Measurements from ENCODE around the gene SIAH3. TPM values are rescaled to one million over a fixed set of nuclear protein-coding genes. Genes with fewer than 3 reads are reported as not detected.

Gene SIAH3
- total and polyA plus RNA-seq, 7 experiments from 2014 or later: 0.13 to 2.6 (median 0.34) TPM

DNA sequence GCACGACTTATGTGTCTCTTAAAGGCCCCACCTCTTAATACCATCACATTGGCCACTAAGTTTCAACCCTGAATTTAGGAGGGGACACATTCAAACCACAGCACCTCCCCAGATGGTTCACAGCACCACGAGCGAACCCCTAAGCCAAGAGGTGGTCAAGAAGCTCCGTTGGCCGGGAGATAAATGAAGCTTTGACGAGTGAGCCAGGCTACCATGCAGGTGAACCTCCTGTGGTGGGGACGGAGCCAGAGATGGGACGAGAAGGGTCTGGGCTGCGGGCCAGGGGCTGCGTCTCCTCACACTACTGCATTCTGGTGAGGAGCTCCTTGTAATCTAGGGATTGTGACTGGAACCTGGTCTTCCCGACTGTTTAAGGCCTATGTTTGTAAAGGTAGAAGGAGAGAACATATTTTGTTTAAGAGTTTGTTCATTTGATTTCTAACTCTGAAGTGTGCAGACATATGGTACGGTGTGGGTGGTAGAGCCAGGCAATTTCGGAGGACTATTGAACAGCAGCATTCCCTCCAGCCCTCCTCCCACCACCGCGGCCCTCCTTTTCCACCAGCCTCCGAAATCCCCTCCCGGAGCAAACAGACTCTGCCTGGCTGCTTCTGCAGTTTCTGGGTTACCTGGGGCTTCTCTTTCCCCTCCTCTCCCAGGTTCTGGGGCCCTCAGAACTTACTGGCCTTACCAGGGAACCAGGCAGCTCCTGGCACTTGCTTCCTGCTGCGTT, 31.3 kb downstream of the SIAH3 start:
- H3K36me3 ChIP-seq (ENCODE audit: control insufficient read depth in 2 of 3, insufficient read depth in 3 of 3, low read length in 3 of 3): no peaks in the 10 kb centered on the region
- POLR2A ChIA-PET: interaction anchor here (0.5 kb wide), 1 partner anchor 13 kb away, joined by 5 read pairs; no protein-coding TSS in a partner anchor
- no peak overlapping the region for H3K27ac ChIP-seq (ENCODE audit: low read depth, low read length)
- no peaks in the 10 kb centered on the region for H3K4me1 ChIP-seq (ENCODE audit: control insufficient read depth in 2 of 2, insufficient read depth in 2 of 2, low read length in 2 of 2)
- H3K4me3 ChIP-seq (ENCODE audit: low read length): no peak overlapping the region
- no peak overlapping the region for H3K27ac Mint-ChIP-seq
- no peaks in the 10 kb centered on the region for H3K27me3 Mint-ChIP-seq
- H3K36me3 Mint-ChIP-seq: peaks cover 0 to 16% (median 6%) of the 10 kb centered on the region in 5 donors
- ATAC-seq (no peak), DNase-seq (no peak)
- intact Hi-C loops (cut with micrococcal nuclease): no loop called here
- H3K27me3 ChIP-seq (ENCODE audit: control insufficient read depth in 2 of 2, insufficient read depth in 2 of 2, low read length in 2 of 2): no peaks in the 10 kb centered on the region
- H3K9me3 ChIP-seq (ENCODE audit: control insufficient read depth in 2 of 3, low read length in 3 of 3): no peaks in the 10 kb centered on the region
- no peaks in the 10 kb centered on the region for H3K4me1 Mint-ChIP-seq
- CTCF ChIA-PET: no interaction called here
- no peak overlapping the region for H3K4me3 Mint-ChIP-seq
- H3K9me3 Mint-ChIP-seq: peaks cover 0 to 8% (median 2%) of the 10 kb centered on the region in 11 donors

DNA sequence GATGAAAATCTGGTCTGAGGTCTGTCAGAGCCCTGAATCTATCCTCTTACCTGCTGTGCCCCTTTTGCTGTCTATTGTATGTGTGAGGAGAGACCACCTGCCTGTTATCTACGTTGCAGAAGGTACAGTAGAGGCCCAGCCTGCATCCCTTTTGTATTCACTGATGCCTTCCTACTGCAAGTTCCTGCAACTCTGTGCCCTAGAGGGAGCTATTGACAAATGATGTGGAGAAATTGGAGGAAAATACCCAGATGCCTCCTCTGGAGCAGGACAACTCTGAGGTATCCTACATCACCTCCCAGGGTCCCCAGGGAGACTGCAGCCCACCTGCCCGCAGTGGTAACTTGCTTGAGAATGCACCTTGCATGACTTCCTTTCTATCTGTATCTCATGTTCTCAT, 33.7 kb downstream of the SIAH3 start:
- intact Hi-C loops (cut with micrococcal nuclease): no loop called here
- DNase-seq (no peak), ATAC-seq (no peak)
- no peaks in the 10 kb centered on the region for H3K9me3 ChIP-seq (ENCODE audit: control insufficient read depth in 2 of 3, low read length in 3 of 3)
- no peaks in the 10 kb centered on the region for H3K4me1 Mint-ChIP-seq
- H3K9me3 Mint-ChIP-seq: peaks cover 0 to 8% (median 2%) of the 10 kb centered on the region in 11 donors
- no peaks in the 10 kb centered on the region for H3K27me3 Mint-ChIP-seq
- no peaks in the 10 kb centered on the region for H3K27me3 ChIP-seq (ENCODE audit: control insufficient read depth in 2 of 2, insufficient read depth in 2 of 2, low read length in 2 of 2)
- no peaks in the 10 kb centered on the region for H3K4me1 ChIP-seq (ENCODE audit: control insufficient read depth in 2 of 2, insufficient read depth in 2 of 2, low read length in 2 of 2)
- H3K27ac Mint-ChIP-seq: peak overlapping the region in 1 of 9 donors; percentile 9
- H3K36me3 Mint-ChIP-seq: peaks cover 0 to 16% (median 6%) of the 10 kb centered on the region in 5 donors
- no peak overlapping the region for H3K4me3 Mint-ChIP-seq
- H3K36me3 ChIP-seq (ENCODE audit: control insufficient read depth in 2 of 3, insufficient read depth in 3 of 3, low read length in 3 of 3): no peaks in the 10 kb centered on the region
- ChIA-PET CTCF (interaction anchor here (0.7 to 0.9 kb wide), 2 partner anchors 9 to 54 kb away, joined by 3 read pairs; no protein-coding TSS in a partner anchor), POLR2A (interaction anchor here (0.5 kb wide), 1 partner anchor 30 kb away, joined by 3 read pairs; no protein-coding TSS in a partner anchor)
- no peak overlapping the region for H3K4me3 ChIP-seq (ENCODE audit: low read length)
- no peak overlapping the region for H3K27ac ChIP-seq (ENCODE audit: low read depth, low read length)

GRCh38 chr13:45816427-45816826, 35.1 kb downstream of the SIAH3 start:
- Histone ChIP-seq H3K9me3 (ENCODE audit: control insufficient read depth in 2 of 3, low read length in 3 of 3) (no peaks in the 10 kb centered on the region), H3K27ac (ENCODE audit: low read depth, low read length) (no peak overlapping the region), H3K4me3 (ENCODE audit: low read length) (no peak overlapping the region), H3K4me1 (ENCODE audit: control insufficient read depth in 2 of 2, insufficient read depth in 2 of 2, low read length in 2 of 2) (no peaks in the 10 kb centered on the region), H3K27me3 (ENCODE audit: control insufficient read depth in 2 of 2, insufficient read depth in 2 of 2, low read length in 2 of 2) (no peaks in the 10 kb centered on the region), H3K36me3 (ENCODE audit: control insufficient read depth in 2 of 3, insufficient read depth in 3 of 3, low read length in 3 of 3) (no peaks in the 10 kb centered on the region)
- Mint-ChIP-seq H3K27ac (peak overlapping the region in 1 of 9 donors; percentile 2), H3K4me3 (no peak overlapping the region), H3K9me3 (peaks cover 0 to 8% (median 2%) of the 10 kb centered on the region in 11 donors), H3K27me3 (no peaks in the 10 kb centered on the region), H3K4me1 (no peaks in the 10 kb centered on the region), H3K36me3 (peaks cover 0 to 16% (median 6%) of the 10 kb centered on the region in 5 donors)
- ChIA-PET POLR2A (no interaction called here), CTCF (interaction anchor here (0.5 kb wide), 1 partner anchor 11 kb away, joined by 3 read pairs; no protein-coding TSS in a partner anchor)
- no peak for DNase-seq
- ATAC-seq: no peak
- intact Hi-C loops (cut with micrococcal nuclease): no loop called here

DNA sequence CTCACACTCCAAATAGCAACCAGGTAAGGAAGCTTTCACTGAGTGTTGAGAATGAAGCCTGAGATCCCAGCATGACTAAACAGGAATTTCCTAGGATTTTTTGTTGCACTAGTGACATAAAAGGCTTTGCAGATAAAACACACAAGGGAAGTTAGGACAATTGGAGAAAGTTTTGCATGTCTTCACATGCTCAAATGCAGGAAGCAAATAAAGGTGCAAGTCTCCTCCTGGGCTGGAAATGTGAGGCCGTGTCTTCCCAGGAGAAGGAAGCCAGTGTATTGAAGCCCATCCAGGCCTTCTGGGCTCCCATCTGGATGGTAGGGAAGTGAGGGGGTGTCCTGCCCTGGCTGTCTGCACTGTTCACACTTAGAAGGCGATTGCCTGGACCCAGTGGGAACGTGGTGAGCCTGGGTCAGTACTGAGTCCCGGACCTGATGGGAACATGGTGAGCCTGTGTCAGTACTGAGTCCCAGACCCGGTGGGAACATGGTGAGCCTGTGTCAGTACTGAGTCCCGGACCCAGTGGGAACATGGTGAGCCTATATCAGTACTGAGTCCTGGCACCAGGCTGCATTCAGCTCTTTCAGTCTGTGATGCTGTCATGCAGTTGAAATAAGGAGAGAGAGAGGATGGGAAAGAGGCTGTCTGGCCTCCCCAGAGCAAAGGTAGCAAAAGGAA, 38.7 kb downstream of the SIAH3 start:
- H3K4me3 Mint-ChIP-seq: no peak overlapping the region
- H3K27ac Mint-ChIP-seq: no peak overlapping the region
- DNase-seq (no peak), ATAC-seq (no peak)
- no peaks in the 10 kb centered on the region for H3K4me1 ChIP-seq (ENCODE audit: control insufficient read depth in 2 of 2, insufficient read depth in 2 of 2, low read length in 2 of 2)
- CTCF ChIA-PET: no interaction called here
- no peaks in the 10 kb centered on the region for H3K9me3 Mint-ChIP-seq
- peaks cover 0 to 12% (median 4%) of the 10 kb centered on the region in 7 donors for H3K4me1 Mint-ChIP-seq
- no peak overlapping the region for H3K4me3 ChIP-seq (ENCODE audit: low read length)
- H3K27me3 ChIP-seq (ENCODE audit: control insufficient read depth in 2 of 2, insufficient read depth in 2 of 2, low read length in 2 of 2): no peaks in the 10 kb centered on the region
- no peak overlapping the region for H3K27ac ChIP-seq (ENCODE audit: low read depth, low read length)
- H3K36me3 Mint-ChIP-seq: peaks cover 0 to 3% (median 0%) of the 10 kb centered on the region in 5 donors
- intact Hi-C loops (cut with micrococcal nuclease): loop anchor here in 1 of 2 donors (5.0 kb wide), 1 partner anchor 34 kb away; no protein-coding TSS in a partner anchor
- H3K36me3 ChIP-seq (ENCODE audit: control insufficient read depth in 2 of 3, insufficient read depth in 3 of 3, low read length in 3 of 3): no peaks in the 10 kb centered on the region
- POLR2A ChIA-PET: no interaction called here
- H3K27me3 Mint-ChIP-seq: no peaks in the 10 kb centered on the region
- no peaks in the 10 kb centered on the region for H3K9me3 ChIP-seq (ENCODE audit: control insufficient read depth in 2 of 3, low read length in 3 of 3)

DNA sequence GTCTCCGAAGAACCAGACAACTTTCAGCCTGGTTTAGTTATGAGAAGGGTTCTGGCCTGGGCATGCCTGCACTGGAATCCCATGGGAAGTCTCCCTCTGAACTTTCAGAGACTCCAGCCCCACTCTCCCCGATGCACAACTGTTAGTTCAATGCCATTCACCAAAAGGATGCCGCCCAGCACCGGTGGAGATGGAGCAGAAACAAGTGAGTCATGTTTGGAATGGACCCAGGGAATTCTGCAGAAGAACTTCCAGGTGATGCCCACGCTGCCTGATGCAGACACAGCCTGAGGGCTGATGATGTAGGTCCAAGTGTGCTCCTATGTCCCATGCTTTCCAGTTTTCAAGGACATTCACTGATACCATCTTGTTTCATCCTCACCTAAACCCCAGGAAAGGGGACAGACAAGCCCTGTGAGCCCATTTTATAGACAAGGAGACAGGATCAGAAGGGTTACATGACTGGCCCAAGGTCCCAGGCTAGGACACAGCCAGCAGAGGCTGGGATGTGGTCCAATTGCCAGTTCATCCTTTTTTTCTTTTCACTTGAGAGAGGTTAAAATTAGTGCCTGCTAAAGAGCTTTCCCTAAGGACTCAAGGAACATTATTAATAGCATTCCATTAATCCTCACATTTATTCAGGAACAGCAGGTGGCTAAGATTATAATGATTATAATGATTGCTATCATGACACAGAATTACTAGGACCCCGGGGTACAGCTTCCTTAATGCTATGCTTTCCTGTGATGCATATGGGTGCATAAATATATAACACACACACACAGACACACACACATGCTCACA, 39.5 kb downstream of the SIAH3 start:
- DNase-seq: no peak
- no peak for ATAC-seq
- Mint-ChIP-seq H3K27me3 (no peaks in the 10 kb centered on the region), H3K4me3 (no peak overlapping the region), H3K4me1 (peaks cover 0 to 12% (median 4%) of the 10 kb centered on the region in 7 donors), H3K36me3 (no peaks in the 10 kb centered on the region), H3K9me3 (no peaks in the 10 kb centered on the region), H3K27ac (no peak overlapping the region)
- Histone ChIP-seq H3K4me1 (ENCODE audit: control insufficient read depth in 2 of 2, insufficient read depth in 2 of 2, low read length in 2 of 2) (no peaks in the 10 kb centered on the region), H3K27me3 (ENCODE audit: control insufficient read depth in 2 of 2, insufficient read depth in 2 of 2, low read length in 2 of 2) (no peaks in the 10 kb centered on the region), H3K27ac (ENCODE audit: low read depth, low read length) (no peak overlapping the region), H3K36me3 (ENCODE audit: control insufficient read depth in 2 of 3, insufficient read depth in 3 of 3, low read length in 3 of 3) (no peaks in the 10 kb centered on the region), H3K4me3 (ENCODE audit: low read length) (no peak overlapping the region), H3K9me3 (ENCODE audit: control insufficient read depth in 2 of 3, low read length in 3 of 3) (no peaks in the 10 kb centered on the region)
- intact Hi-C loops (cut with micrococcal nuclease): loop anchor here in 1 of 2 donors (5.0 kb wide), 1 partner anchor 35 kb away; no protein-coding TSS in a partner anchor
- ChIA-PET CTCF (no interaction called here), POLR2A (no interaction called here)

DNA sequence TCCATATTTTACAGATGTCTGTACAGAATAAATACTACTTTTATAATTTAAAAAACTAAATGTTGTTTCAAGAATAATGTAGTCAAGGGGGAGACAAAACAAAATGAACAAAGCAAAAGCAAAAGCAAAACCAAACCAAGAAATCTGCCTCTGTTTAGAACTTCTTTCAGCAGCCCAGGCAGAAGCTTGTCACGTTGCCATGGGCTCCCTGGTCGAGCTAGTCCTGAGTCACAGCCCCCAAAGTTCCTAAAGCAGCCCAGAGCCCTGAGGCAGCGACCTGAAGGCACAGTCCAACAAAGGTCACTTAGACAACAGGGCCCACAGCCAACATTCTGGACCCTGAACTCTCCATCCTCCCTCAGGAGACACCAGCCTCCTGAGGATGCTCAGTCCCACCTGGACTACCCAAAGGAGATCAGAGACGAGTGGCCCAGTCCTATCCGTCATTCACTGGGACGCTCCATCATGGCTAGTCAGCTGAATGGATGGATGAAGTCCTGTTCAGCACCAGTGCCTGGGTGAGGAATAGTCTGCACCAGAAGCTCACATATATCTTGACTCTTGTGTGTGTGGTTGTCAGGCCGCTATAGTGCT, 41.7 kb downstream of the SIAH3 start:
- Mint-ChIP-seq H3K4me3 (peak overlapping the region in 1 of 10 donors; percentile 37), H3K4me1 (peaks cover 0 to 12% (median 4%) of the 10 kb centered on the region in 7 donors), H3K36me3 (no peaks in the 10 kb centered on the region), H3K9me3 (no peaks in the 10 kb centered on the region), H3K27ac (peak overlapping the region in 2 of 9 donors; percentile 5 to 31), H3K27me3 (no peaks in the 10 kb centered on the region)
- Histone ChIP-seq H3K27me3 (ENCODE audit: control insufficient read depth in 2 of 2, insufficient read depth in 2 of 2, low read length in 2 of 2) (no peaks in the 10 kb centered on the region), H3K9me3 (ENCODE audit: control insufficient read depth in 2 of 3, low read length in 3 of 3) (no peaks in the 10 kb centered on the region), H3K4me1 (ENCODE audit: control insufficient read depth in 2 of 2, insufficient read depth in 2 of 2, low read length in 2 of 2) (no peaks in the 10 kb centered on the region), H3K36me3 (ENCODE audit: control insufficient read depth in 2 of 3, insufficient read depth in 3 of 3, low read length in 3 of 3) (no peaks in the 10 kb centered on the region), H3K4me3 (ENCODE audit: low read length) (no peak overlapping the region), H3K27ac (ENCODE audit: low read depth, low read length) (no peak overlapping the region)
- intact Hi-C loops (cut with micrococcal nuclease): loop anchor here (2.0 to 5.0 kb wide), 3 partner anchors 37 to 511 kb away; no protein-coding TSS in a partner anchor
- POLR2A ChIA-PET: no interaction called here
- ATAC-seq (no peak), DNase-seq (no peak)
- CTCF ChIA-PET: no interaction called here

Measured in naive thymus-derived CD4-positive, alpha-beta T cell (primary cell).